PC-9 (cell line): ENCODE measurements around the gene NUDT7.

Source experiments
- EZH2 ChIP-seq: fragments of 200-600 bp; sonication (generic); IDR thresholded peaks from 2 replicates; pipeline ENCODE4 v1.8.0; 2017; ENCODE audit warnings: antibody characterized with exemption, low read depth
- TF ChIP-seq, protein P1 (sequence below): fragments of 200-600 bp; sonication (generic); conservative IDR thresholded peaks from 2 replicates; pipeline ENCODE4 v1.6.1; 2017; ENCODE audit warnings: mixed run types, antibody characterized with exemption, mild to moderate bottlenecking, moderate library complexity

DNA sequence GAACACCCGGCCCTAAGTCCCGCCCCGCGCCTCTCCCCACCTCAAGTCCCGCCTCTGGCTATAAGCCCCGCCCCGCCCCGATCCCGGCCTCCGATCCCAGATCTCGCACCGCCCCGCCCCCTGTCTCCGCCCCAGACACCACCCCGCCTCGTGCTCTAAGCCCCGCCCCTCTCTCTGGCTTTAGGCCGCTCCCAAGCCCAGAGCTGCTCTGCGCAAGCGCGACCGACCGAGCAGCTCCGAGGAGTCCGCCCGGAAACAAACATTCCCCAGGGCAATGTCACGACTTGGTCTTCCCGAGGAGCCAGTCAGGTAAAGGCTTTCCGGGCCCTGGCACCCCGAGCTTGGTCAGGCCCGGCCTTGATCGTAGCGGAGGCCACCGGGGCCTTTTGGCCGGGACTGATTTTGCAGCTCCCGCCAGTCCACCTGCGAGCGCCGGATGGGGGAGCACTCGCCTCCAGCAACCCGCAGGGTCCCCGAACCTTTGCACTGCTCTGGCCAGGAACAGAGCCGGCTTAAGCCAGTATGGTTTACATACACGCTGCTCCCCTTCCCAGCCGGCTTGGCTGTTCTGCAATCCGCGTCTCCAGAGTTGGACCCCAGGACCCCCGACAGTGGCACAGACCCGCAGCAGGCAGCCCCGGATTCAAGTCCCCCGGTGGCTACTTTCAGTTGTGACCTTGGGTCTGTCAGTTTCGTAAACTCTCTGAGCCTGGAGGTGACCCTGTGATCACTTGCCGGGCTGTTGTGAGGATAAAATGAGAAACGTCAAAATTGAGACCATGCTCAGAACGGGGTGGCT is at the start of gene NUDT7:
- TF ChIP-seq, protein P1, sequence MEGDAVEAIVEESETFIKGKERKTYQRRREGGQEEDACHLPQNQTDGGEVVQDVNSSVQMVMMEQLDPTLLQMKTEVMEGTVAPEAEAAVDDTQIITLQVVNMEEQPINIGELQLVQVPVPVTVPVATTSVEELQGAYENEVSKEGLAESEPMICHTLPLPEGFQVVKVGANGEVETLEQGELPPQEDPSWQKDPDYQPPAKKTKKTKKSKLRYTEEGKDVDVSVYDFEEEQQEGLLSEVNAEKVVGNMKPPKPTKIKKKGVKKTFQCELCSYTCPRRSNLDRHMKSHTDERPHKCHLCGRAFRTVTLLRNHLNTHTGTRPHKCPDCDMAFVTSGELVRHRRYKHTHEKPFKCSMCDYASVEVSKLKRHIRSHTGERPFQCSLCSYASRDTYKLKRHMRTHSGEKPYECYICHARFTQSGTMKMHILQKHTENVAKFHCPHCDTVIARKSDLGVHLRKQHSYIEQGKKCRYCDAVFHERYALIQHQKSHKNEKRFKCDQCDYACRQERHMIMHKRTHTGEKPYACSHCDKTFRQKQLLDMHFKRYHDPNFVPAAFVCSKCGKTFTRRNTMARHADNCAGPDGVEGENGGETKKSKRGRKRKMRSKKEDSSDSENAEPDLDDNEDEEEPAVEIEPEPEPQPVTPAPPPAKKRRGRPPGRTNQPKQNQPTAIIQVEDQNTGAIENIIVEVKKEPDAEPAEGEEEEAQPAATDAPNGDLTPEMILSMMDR = no peak
- TF ChIP-seq EZH2 = no peak
